Measurements from ENCODE around the gene BIRC3. TPM values are rescaled to one million over a fixed set of nuclear protein-coding genes. Genes with fewer than 3 reads are reported as not detected.

BIRC3 gene
- 0.06 TPM for polyA plus RNA-seq (2013, experiment 1 of 2)
- polyA plus RNA-seq (2013, experiment 2 of 2): 0.18 TPM

DNA sequence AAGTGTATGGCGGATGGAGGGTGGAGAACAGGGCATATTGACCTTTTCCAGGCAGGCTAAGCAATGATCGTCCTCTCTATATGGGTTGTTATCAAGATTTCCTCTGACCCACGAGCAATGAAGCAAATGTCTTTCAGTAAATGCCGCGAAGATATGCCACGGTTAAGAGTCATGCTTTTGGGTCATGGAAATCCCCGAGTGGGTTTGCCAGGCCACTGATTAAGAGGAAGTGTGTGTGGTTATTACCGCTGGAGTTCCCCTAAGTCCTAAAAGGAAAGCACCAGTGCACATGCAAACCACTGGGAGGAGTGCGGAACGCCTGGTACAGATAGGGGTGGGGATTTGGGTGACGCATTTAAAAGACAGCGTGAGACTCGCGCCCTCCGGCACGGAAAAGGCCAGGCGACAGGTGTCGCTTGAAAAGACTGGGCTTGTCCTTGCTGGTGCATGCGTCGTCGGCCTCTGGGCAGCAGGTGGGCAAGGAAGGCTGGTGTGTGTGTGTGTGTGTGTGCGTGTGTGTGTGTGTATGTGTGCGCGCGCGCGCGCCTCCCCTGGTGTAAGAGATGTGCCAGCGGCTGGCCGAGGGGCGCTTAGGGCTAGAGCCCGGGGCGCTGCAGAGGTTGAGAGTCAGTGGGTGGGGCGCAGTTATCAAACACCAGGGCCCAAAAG, at the start of gene BIRC3:
TSS of gene BIRC3 (plus strand) at position 386 of the 669 bp plus-strand sequence. CDS start 7,026 bp downstream, outside the sequence.
- Histone ChIP-seq H2BK120ac (ENCODE audit: low read depth, low read length) (no peak within 1 kb of the TSS), H3K4me3 (ENCODE audit: low read length in 2 of 2) (peak within 1 kb of the TSS in 1 of 2 donors; percentile 66), H2AFZ (ENCODE audit: low read length) (peak within 1 kb of the TSS; percentile 68), H3K27me3 (ENCODE audit: control insufficient read depth in 3 of 3, insufficient read depth in 3 of 3, low read depth in 1 of 3, low read length in 3 of 3) (peaks cover 0 to 13% (median 0%) of the 10 kb centered on the region in 3 experiments), H2BK5ac (ENCODE audit: low read length) (no peak within 1 kb of the TSS), H3K18ac (ENCODE audit: low read length) (no peak within 1 kb of the TSS), H3K4me2 (ENCODE audit: insufficient read depth, low read length, poor library complexity, severe bottlenecking) (no peak within 1 kb of the TSS), H3K79me1 (ENCODE audit: low read depth, low read length) (no peaks in the 10 kb centered on the region), H3K9ac (ENCODE audit: low read depth, low read length, poor library complexity) (no peak within 1 kb of the TSS), H3K9me3 (replicated peaks in 1 of 2; ENCODE audit: control insufficient read depth in 2 of 2, insufficient read depth in 1 of 2, low read depth in 1 of 2, low read length in 2 of 2) (no peaks in the 10 kb centered on the region), H2BK12ac (ENCODE audit: low read length) (no peak within 1 kb of the TSS), H4K91ac (ENCODE audit: low read depth, low read length, poor library complexity) (no peak within 1 kb of the TSS), H4K8ac (ENCODE audit: low read depth, low read length) (no peak within 1 kb of the TSS), H2BK15ac (ENCODE audit: low read length) (no peak within 1 kb of the TSS), H3K4me1 (ENCODE audit: control insufficient read depth in 2 of 2, insufficient read depth in 1 of 2, low read depth in 1 of 2, low read length in 2 of 2) (no peaks in the 10 kb centered on the region), H3K27ac (replicated peaks; ENCODE audit: low read length) (no peak within 1 kb of the TSS), H3K14ac (ENCODE audit: low read length) (no peak within 1 kb of the TSS), H3K4ac (ENCODE audit: low read length) (no peak within 1 kb of the TSS), H3K36me3 (replicated peaks in 1 of 2; ENCODE audit: control insufficient read depth in 2 of 2, insufficient read depth in 2 of 2, low read length in 2 of 2) (no peaks in the 10 kb centered on the region), H2AK5ac (ENCODE audit: low read depth, low read length) (no peak within 1 kb of the TSS), H3K23ac (ENCODE audit: low read depth, low read length, poor library complexity) (no peak within 1 kb of the TSS)
- DNase-seq (ENCODE audit: low spot score): peak; percentile 40
- whole genome bisulfite sequencing, 2 donors (ENCODE audit: extremely low coverage in 2 of 2, insufficient read length in 2 of 2, insufficient replicate concordance in 1 of 2): no CpG with 5 or more reads among the region's 34 CpGs

DNA sequence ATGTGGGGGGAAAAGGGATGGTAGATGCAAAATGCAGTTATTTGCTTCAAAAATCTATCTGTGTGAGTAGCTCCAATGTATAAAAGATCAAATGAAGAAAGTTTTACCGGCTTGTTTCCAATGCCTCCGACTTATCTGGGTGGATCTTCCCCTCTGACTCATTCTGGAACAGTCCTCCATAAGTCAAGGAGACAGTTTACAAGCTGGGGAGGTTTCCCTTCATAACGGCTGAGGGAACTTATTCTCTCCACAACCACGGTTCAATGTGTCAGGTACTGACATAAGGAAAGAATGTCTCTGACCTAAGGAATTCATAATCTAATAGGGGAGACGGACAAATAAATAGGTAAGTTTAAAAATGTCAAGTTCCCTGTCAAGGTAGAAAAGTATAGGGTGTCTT, 49.7 kb upstream of the BIRC3 start:
- no peak overlapping the region for H3K14ac ChIP-seq (ENCODE audit: low read length)
- H3K18ac ChIP-seq (ENCODE audit: low read length): no peak overlapping the region
- peaks cover 0 to 5% (median 0%) of the 10 kb centered on the region in 3 experiments for H3K27me3 ChIP-seq (ENCODE audit: control insufficient read depth in 3 of 3, insufficient read depth in 3 of 3, low read depth in 1 of 3, low read length in 3 of 3)
- peaks cover 0 to 2% of the 10 kb centered on the region in 2 donors for H3K9me3 ChIP-seq (replicated peaks in 1 of 2; ENCODE audit: control insufficient read depth in 2 of 2, insufficient read depth in 1 of 2, low read depth in 1 of 2, low read length in 2 of 2)
- H3K4me1 ChIP-seq (ENCODE audit: control insufficient read depth in 2 of 2, insufficient read depth in 1 of 2, low read depth in 1 of 2, low read length in 2 of 2): peaks cover 0 to 6% of the 10 kb centered on the region in 2 donors
- no peak for DNase-seq (ENCODE audit: low spot score)
- H3K9ac ChIP-seq (ENCODE audit: low read depth, low read length, poor library complexity): no peak overlapping the region
- no peak overlapping the region for H3K27ac ChIP-seq (replicated peaks; ENCODE audit: low read length)
- no peak overlapping the region for H2BK15ac ChIP-seq (ENCODE audit: low read length)
- H2BK5ac ChIP-seq (ENCODE audit: low read length): no peak overlapping the region
- H3K23ac ChIP-seq (ENCODE audit: low read depth, low read length, poor library complexity): no peak overlapping the region
- no peak overlapping the region for H2AFZ ChIP-seq (ENCODE audit: low read length)
- no peak overlapping the region for H4K91ac ChIP-seq (ENCODE audit: low read depth, low read length, poor library complexity)
- H2BK120ac ChIP-seq (ENCODE audit: low read depth, low read length): no peak overlapping the region
- no peaks in the 10 kb centered on the region for H3K79me1 ChIP-seq (ENCODE audit: low read depth, low read length)
- H3K4ac ChIP-seq (ENCODE audit: low read length): no peak overlapping the region
- H3K36me3 ChIP-seq (replicated peaks in 1 of 2; ENCODE audit: control insufficient read depth in 2 of 2, insufficient read depth in 2 of 2, low read length in 2 of 2): no peaks in the 10 kb centered on the region
- H2AK5ac ChIP-seq (ENCODE audit: low read depth, low read length): no peak overlapping the region
- no peak overlapping the region for H4K8ac ChIP-seq (ENCODE audit: low read depth, low read length)
- no CpG with 5 or more reads among the region's 5 CpGs for WGBS, 2 donors (ENCODE audit: extremely low coverage in 2 of 2, insufficient read length in 2 of 2, insufficient replicate concordance in 1 of 2)
- H2BK12ac ChIP-seq (ENCODE audit: low read length): no peak overlapping the region
- H3K4me3 ChIP-seq (ENCODE audit: low read length in 2 of 2): no peak overlapping the region
- no peak overlapping the region for H3K4me2 ChIP-seq (ENCODE audit: insufficient read depth, low read length, poor library complexity, severe bottlenecking)

DNA sequence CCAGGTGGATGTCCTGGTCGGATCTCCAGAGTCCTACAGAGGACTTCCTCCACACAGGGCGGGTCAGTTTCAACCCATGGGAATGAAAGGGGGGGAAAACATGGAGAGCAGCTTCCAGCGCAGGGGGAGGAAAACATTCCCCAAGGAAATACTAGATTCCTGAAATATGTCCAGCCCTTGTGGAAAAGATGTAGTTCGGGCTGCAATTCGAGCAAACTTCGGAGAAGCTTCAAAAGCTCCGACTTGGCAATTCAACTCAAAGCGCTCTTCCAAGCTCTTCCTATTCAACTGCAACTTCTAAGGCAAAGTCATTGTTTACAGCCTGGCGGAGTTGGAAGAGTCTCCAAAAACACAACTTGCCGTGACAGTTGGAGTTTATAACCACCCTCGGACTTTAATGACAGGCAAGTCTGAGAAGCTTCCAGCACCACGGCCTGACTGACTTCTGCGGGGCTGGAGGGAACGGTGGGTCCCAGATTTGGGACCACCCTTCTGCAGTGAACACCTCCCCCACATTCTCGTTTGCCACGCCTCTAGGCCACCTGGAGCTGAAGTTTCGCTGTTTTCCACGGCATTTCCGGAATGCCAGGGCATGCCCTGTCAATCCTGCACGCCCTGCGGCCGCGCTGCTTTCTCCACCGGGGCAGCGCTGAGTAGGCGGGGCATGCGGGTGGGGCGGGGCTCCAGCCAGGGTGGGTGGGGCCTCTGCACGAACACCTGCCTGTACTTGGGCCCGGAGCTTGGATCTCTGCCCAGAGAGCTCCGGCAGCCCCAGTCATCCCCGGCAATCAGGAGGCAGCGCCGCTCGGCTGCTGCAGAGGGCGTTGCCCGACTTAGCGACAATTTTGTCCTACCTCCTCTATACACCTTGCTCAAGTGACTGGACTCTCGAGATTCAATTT, 49.0 kb upstream of the BIRC3 start:
- Histone ChIP-seq H2BK120ac (ENCODE audit: low read depth, low read length) (peak overlapping the region; percentile 61), H2AK5ac (ENCODE audit: low read depth, low read length) (peak overlapping the region; percentile 2), H2BK15ac (ENCODE audit: low read length) (peak overlapping the region; percentile 24), H3K36me3 (replicated peaks in 1 of 2; ENCODE audit: control insufficient read depth in 2 of 2, insufficient read depth in 2 of 2, low read length in 2 of 2) (no peaks in the 10 kb centered on the region), H3K4me1 (ENCODE audit: control insufficient read depth in 2 of 2, insufficient read depth in 1 of 2, low read depth in 1 of 2, low read length in 2 of 2) (peaks cover 0 to 6% of the 10 kb centered on the region in 2 donors), H3K4ac (ENCODE audit: low read length) (no peak overlapping the region), H4K8ac (ENCODE audit: low read depth, low read length) (no peak overlapping the region), H3K9me3 (replicated peaks in 1 of 2; ENCODE audit: control insufficient read depth in 2 of 2, insufficient read depth in 1 of 2, low read depth in 1 of 2, low read length in 2 of 2) (peaks cover 0 to 2% of the 10 kb centered on the region in 2 donors), H2BK12ac (ENCODE audit: low read length) (no peak overlapping the region), H3K23ac (ENCODE audit: low read depth, low read length, poor library complexity) (peak overlapping the region; percentile 75), H3K4me2 (ENCODE audit: insufficient read depth, low read length, poor library complexity, severe bottlenecking) (peak overlapping the region; percentile 71), H3K27ac (replicated peaks; ENCODE audit: low read length) (no peak overlapping the region), H2BK5ac (ENCODE audit: low read length) (no peak overlapping the region), H3K4me3 (ENCODE audit: low read length in 2 of 2) (peak overlapping the region in 1 of 2 donors; percentile 70), H3K14ac (ENCODE audit: low read length) (no peak overlapping the region), H3K18ac (ENCODE audit: low read length) (peak overlapping the region; percentile 78), H3K9ac (ENCODE audit: low read depth, low read length, poor library complexity) (no peak overlapping the region), H2AFZ (ENCODE audit: low read length) (no peak overlapping the region), H4K91ac (ENCODE audit: low read depth, low read length, poor library complexity) (no peak overlapping the region), H3K27me3 (ENCODE audit: control insufficient read depth in 3 of 3, insufficient read depth in 3 of 3, low read depth in 1 of 3, low read length in 3 of 3) (peaks cover 0 to 5% (median 0%) of the 10 kb centered on the region in 3 experiments), H3K79me1 (ENCODE audit: low read depth, low read length) (no peaks in the 10 kb centered on the region)
- no CpG with 5 or more reads among the region's 39 CpGs for WGBS, 2 donors (ENCODE audit: extremely low coverage in 2 of 2, insufficient read length in 2 of 2, insufficient replicate concordance in 1 of 2)
- DNase-seq (ENCODE audit: low spot score): peak; percentile 64
